NOMO-1 (cell line): Measurements from ENCODE around the gene MRPL54.
"Not testable (repeated sequence)": the region's sequence is repeated elsewhere in the genome, so short reads cannot be mapped to it uniquely, and the experiment has no call there.

Source experiments
- DNase-seq, 2 experiments: peaks; one replicate each; lab custom pipeline; 2025; ENCODE audit not compliant: unreplicated experiment in 2 of 2; lab: John Stamatoyannopoulos, UW

The MRPL54 gene

DNA sequence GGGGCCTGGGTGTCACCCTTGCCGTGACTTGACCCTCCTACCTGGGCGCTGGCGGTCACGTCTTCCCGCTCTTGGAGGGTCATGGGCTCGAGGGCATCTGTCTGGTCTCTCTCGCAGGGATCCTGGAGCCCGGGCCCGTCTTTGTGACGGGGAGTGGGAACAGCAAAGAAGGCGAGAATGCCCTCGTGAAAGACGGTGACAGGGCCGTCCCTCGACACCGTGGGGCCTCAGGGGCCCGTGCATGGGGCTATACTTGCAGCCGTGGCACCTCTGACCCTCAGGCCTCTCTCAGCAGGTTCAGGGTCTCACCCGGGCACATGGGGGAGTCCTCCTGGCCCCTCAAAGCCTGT is 44.6 kb downstream of the MRPL54 start:
- DNase-seq, result no peak

- DNase-seq, result no peak
Observed at GRCh38 chr19:3807574-3808354, 45.3 kb downstream of the MRPL54 start.

DNA sequence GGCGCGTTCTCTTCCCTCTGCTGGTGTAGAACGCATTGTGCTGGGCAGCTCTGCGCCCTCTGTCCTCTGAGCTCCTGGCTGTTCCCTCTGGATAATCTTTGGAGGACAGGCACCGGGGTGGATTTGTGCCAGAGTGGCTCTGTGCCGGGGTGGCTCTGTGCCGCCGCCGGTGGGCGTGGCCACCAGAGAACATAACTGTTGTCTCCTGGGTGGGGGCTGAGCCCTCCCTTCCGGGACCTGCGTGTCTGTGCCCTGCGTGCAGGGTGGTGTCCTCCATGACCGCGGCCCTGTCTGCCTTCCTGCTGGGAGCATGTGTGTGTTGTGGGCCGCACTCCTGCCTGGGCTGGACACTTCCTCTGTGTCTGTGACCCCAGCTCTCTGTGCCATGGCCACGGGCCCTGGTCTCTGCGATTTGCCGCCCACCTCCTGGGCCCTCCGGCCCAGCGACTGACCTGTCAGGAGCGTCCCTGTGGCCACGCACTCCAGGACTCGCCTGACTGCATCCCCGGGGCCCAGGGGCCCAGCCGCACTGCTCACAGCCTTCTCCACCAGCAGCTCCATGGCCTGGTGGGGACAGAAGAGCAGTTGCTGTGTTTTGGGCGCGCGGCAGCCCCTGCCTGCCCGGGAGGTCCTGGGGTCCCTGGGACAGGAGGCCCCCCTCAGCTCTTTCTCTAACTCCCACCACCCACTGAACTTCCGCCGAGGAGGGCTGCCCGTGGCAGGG is 46.1 kb downstream of the MRPL54 start:
- DNase-seq, result no peak

DNA sequence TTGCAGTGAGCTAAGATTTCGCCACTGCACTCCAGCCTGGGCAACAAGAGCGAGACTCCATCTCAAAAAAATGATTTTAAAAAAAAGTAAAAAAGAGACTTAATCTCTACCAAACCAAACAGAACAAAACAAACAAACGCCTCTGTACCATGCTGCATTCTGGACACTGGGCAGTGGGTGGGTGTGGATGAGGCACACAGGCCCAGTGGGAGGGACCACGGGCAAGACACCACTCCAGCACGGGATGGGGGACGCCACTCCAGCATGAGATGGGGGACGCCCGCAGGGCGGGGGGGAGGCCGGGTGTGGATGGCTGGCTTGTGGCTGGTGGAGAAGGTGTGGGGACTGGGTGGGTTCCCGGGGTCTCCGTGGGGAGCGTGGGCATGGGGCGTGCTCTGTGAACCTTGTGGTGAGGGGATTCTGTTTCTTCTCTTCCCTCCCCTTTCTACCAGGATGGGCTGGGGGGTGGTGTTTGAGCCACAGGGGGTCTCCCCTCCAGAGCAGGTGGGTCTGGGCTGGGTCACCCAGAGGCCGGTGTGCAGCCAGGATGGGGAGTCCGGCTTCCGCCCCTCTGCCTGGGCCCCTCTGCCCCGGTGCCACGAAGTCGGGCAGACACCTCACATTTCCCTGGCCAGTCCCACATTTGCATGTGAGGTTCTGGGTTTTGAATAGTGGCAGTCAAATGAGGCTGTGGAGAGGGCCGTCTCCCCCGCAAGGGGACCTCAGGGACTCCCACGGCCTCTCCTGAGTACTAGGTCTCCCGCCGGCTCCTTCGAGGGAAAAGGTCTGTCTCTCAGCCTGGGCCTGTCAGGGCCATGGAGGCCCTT is 47.6 kb downstream of the MRPL54 start:
- DNase-seq, result no peak

GRCh38 chr19:3810708-3811355 is 48.4 kb downstream of the MRPL54 start:
- DNase-seq, result no peak

DNA sequence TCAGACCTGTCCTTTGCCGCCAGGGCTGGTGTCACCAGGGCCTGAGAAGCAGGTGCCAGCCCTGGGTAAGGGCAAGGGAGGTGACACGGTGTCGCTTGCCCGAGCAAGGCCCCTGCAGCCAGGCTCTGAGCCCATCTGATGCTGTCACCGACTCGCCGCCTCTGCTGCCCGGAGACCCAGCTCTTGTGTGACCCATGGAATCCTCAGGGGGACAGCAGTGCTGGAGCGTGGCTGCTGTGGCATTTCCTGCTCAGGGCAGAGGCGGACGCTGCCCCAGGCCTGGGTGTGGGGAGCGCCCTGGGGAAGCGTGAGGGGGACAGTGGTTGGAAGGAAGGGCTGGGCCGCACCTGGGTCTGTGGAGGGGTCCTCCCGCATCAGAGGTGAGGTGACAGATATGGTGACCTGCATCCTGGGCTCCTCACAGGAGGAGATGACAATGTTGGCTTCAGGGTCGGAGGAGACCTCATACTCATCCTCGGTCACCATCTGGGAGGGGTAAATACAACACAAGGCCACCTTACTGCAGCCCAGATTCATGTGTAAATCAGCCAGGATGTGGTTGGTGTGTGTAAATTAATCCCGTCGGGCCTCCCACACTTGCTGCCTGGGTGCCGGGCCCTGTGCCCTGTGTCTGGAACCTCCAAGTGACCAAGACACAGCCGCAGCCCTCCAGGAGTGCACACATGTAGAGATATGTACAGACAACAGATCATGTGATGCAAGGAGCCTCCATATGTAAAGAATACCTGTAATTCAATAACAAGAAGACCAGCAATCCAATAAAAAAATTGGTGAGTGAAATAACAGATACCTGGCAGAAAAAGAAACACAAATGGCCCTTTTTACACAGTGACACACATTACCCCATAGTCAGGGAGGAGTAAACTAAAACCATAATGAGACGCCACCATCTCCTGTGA is 51.3 kb downstream of the MRPL54 start:
- DNase-seq, result no peak

GRCh38 chr19:3814648-3815047 is 52.2 kb downstream of the MRPL54 start:
- no peak for DNase-seq

DNA sequence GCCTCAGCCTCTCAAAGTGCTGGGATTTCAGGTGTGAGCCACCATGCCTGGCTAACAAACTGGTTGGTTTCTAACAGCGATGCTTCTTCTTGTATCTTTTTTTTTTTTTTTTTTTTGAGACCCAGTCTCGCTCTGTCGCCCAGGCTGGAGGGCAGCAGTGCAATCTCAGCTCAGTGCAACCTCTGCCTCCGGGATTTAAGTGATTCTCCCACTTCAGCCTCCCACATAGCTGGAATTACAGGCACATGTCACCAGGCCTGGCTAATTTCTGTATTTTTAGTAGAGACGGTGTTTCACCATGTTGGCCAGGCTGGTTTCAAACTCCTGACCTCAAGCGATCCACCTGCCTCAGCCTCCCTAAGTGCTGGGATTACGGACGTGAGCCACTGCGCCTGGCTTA is 53.7 kb downstream of the MRPL54 start:
- not testable (repeated sequence) for DNase-seq

DNA sequence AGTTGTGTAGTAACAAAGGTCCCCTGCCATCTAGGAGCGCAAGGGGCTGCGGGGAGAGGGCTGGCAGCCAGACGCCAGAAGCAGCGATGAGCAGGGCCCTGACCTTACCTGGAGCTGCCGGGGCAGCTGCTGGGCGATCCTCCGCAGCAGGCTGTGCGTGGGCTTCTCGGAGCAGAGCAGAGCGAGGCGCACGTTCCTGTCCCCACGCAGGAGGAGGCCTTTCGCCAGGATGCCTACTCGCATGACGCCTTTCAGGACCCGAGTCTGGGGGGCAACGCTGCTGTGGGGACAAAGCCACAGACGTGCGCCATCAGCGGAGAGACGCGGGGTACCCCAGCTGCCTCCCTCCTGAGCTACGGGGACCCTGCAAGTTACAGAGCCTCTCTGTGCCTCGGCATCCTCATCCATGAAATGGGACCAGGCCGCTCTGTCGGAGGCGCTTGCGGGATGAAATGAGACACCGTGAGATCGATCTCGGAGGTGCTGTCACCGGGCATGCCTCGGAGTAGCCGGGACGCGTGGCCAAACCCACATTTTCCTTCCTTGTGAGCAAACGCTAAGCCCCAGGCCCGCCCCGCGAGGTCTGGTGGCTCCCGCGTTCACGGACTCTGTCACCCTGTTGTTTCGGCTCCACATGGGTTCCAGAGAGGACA is 54.2 kb downstream of the MRPL54 start:
- no peak for DNase-seq
